Neural crest cell (in vitro differentiated cells): ENCODE results near the gene CARNS1. TPM values are rescaled to one million over a fixed set of nuclear protein-coding genes. Genes with fewer than 3 reads are reported as not detected.

Source experiments
- DNase-seq: peaks from one replicate; pipeline ENCODE4 v3.0.0; 2021; ENCODE audit warnings: low read depth, mixed read lengths, low spot score
- H3K27ac Mint-ChIP-seq: one replicate; pipeline ENCODE4 v1.8.0; 2021; ENCODE audit warnings: mild to moderate bottlenecking, mixed read lengths; ENCODE audit not compliant: unreplicated experiment
- H3K27me3 Mint-ChIP-seq: 2 replicates; pipeline ENCODE4 v1.8.0; 2021; ENCODE audit warnings: low read depth, mild to moderate bottlenecking, mixed read lengths
- H3K36me3 Mint-ChIP-seq: 2 replicates; pipeline ENCODE4 v1.8.0; 2021; ENCODE audit warnings: low read depth, mild to moderate bottlenecking, mixed read lengths
- H3K4me1 Mint-ChIP-seq: 2 replicates; pipeline ENCODE4 v1.8.0; 2021; ENCODE audit warnings: mixed read lengths
- H3K4me3 Mint-ChIP-seq: one replicate; pipeline ENCODE4 v1.8.0; 2021; ENCODE audit warnings: mild to moderate bottlenecking, mixed read lengths
- H3K9me3 Mint-ChIP-seq: 2 replicates; pipeline ENCODE4 v1.8.0; 2021; ENCODE audit warnings: mixed read lengths
- CTCF ChIP-seq: fragments of 200-600 bp; sonication (generic); conservative IDR thresholded peaks from 2 replicates; pipeline ENCODE4 v1.5.0; 2021; ENCODE audit warnings: antibody characterized with exemption, mild to moderate bottlenecking
- total RNA-seq: library from RNA; stranded (reverse); gene quantifications from 2 replicates; pipeline ENCODE4 v1.2.1, GENCODE V29; 2021

The CARNS1 gene
- total RNA-seq, 1 donor from 2014 or later: 0.12 TPM

GRCh38 chr11:67450796-67451657 is 35.5 kb downstream of the CARNS1 start:
- Mint-ChIP-seq H3K4me1 (peaks cover 10% of the 10 kb centered on the region), H3K4me3 (peak overlapping the region; percentile 15), H3K27me3 (no peaks in the 10 kb centered on the region), H3K27ac (no peak overlapping the region), H3K9me3 (no peaks in the 10 kb centered on the region), H3K36me3 (no peaks in the 10 kb centered on the region)
- DNase-seq: no peak
- TF ChIP-seq CTCF: no peak

GRCh38 chr11:67451658-67451976 is 36.1 kb downstream of the CARNS1 start:
- Mint-ChIP-seq H3K27me3 (no peaks in the 10 kb centered on the region), H3K9me3 (no peaks in the 10 kb centered on the region), H3K36me3 (no peaks in the 10 kb centered on the region), H3K27ac (no peak overlapping the region), H3K4me1 (peaks cover 10% of the 10 kb centered on the region), H3K4me3 (no peak overlapping the region)
- DNase-seq: no peak
- no peak for TF ChIP-seq CTCF

GRCh38 chr11:67452141-67452952 is 36.9 kb downstream of the CARNS1 start, which contains the start of gene GPR152:
Gene GPR152 (minus strand): TSS chr11:67452729. CDS start chr11:67452724, 5 bp downstream.
- TF ChIP-seq CTCF: no peak
- no peaks in the 10 kb centered on the region for H3K36me3 Mint-ChIP-seq
- H3K27me3 Mint-ChIP-seq: no peaks in the 10 kb centered on the region
- peaks cover 10% of the 10 kb centered on the region for H3K4me1 Mint-ChIP-seq
- no peak within 1 kb of the TSS for H3K4me3 Mint-ChIP-seq
- H3K9me3 Mint-ChIP-seq: no peaks in the 10 kb centered on the region
- H3K27ac Mint-ChIP-seq: no peak within 1 kb of the TSS
- DNase-seq: no peak

- Mint-ChIP-seq H3K36me3 (no peaks in the 10 kb centered on the region), H3K4me1 (peaks cover 10% of the 10 kb centered on the region), H3K27me3 (no peaks in the 10 kb centered on the region), H3K4me3 (no peak overlapping the region), H3K27ac (no peak overlapping the region), H3K9me3 (no peaks in the 10 kb centered on the region)
- DNase-seq: no peak
- no peak for TF ChIP-seq CTCF
Measured at GRCh38 chr11:67453816-67454732, 38.6 kb downstream of the CARNS1 start.

GRCh38 chr11:67455054-67455453 is 39.6 kb downstream of the CARNS1 start, which contains the start of gene CABP4:
Gene CABP4 (plus strand): TSS chr11:67455354. CDS start chr11:67455424, 70 bp downstream.
- Mint-ChIP-seq H3K27ac (no peak within 1 kb of the TSS), H3K36me3 (no peaks in the 10 kb centered on the region)

More at GRCh38 chr11:67455054-67455453, 39.6 kb downstream of the CARNS1 start, which contains the start of gene CABP4:
- no peaks in the 10 kb centered on the region for H3K27me3 Mint-ChIP-seq
- H3K9me3 Mint-ChIP-seq: no peaks in the 10 kb centered on the region
- no peak for TF ChIP-seq CTCF
- no peak for DNase-seq
- peaks cover 6% of the 10 kb centered on the region for H3K4me1 Mint-ChIP-seq
- H3K4me3 Mint-ChIP-seq: no peak within 1 kb of the TSS
